GM21367 (cell line): Measurements from ENCODE around the gene CITED2.

Experiments
- ATAC-seq: cut with Tn5 transposase; IDR thresholded peaks from one replicate; pipeline ENCODE4 v1.9.1; 2021; ENCODE audit not compliant: unreplicated experiment

Gene CITED2

GRCh38 chr6:139386404-139386803 is 12.0 kb upstream of the CITED2 start:
- ATAC-seq, result no peak

GRCh38 chr6:139381216-139381865 is 6.9 kb upstream of the CITED2 start:
- no peak for ATAC-seq

- ATAC-seq, result no peak
Observed at GRCh38 chr6:139380611-139381010, 6.2 kb upstream of the CITED2 start.

- ATAC-seq, result no peak
Observed at GRCh38 chr6:139380168-139380567, 5.7 kb upstream of the CITED2 start.

GRCh38 chr6:139378882-139379341 is 4.5 kb upstream of the CITED2 start:
- ATAC-seq, result no peak

GRCh38 chr6:139378226-139378625 is 3.8 kb upstream of the CITED2 start:
- ATAC-seq, result no peak

- ATAC-seq, result no peak
Observed at GRCh38 chr6:139376604-139377218, 2.3 kb upstream of the CITED2 start.

GRCh38 chr6:139376017-139376330 is 1.5 kb upstream of the CITED2 start:
- no peak for ATAC-seq

- ATAC-seq, result peak; percentile 49
Observed at GRCh38 chr6:139375226-139376016, 973 bp upstream of the CITED2 start.

- no peak for ATAC-seq
Observed at GRCh38 chr6:139373928-139374356, 506 bp downstream of the CITED2 start.

GRCh38 chr6:139373154-139373927 is 1.1 kb downstream of the CITED2 start:
- peak; percentile 26 for ATAC-seq

- no peak for ATAC-seq
Observed at GRCh38 chr6:139372326-139373153, 1.9 kb downstream of the CITED2 start.

- ATAC-seq, result no peak
Observed at GRCh38 chr6:139371421-139372203, 2.8 kb downstream of the CITED2 start.

- ATAC-seq, result no peak
Observed at GRCh38 chr6:139370999-139371345, 3.5 kb downstream of the CITED2 start.

- ATAC-seq, result no peak
Observed at GRCh38 chr6:139370283-139370998, 4.0 kb downstream of the CITED2 start.

- ATAC-seq, result no peak
Observed at GRCh38 chr6:139369568-139370282, 4.7 kb downstream of the CITED2 start.

- ATAC-seq, result no peak
Observed at GRCh38 chr6:139369068-139369467, 5.4 kb downstream of the CITED2 start.

- ATAC-seq, result no peak
Observed at GRCh38 chr6:139368661-139369060, 5.8 kb downstream of the CITED2 start.
